IMR-90 (cell line): ENCODE results near the gene SMYD5. TPM values are rescaled to one million over a fixed set of nuclear protein-coding genes. Genes with fewer than 3 reads are reported as not detected.
A peak's percentile ranks its signal among the peaks of the same experiment; 100 is the strongest.

Source experiments
- ATAC-seq: fragments of 200-7000 bp; cut with Tn5 transposase; 2 replicates; pipeline ENCODE4 v1.9.1; 2020; ENCODE audit warnings: low read depth, mild to moderate bottlenecking, moderate library complexity
- BruUV-seq: library from RNA; stranded (reverse); fragments of 400-500 nt; replicated peaks from 2 replicates; lab custom pipeline; 2021; lab: Mats Ljungman, UMichigan
- CTCF ChIA-PET: fragments of 300-600 bp; formaldehyde crosslinking; extraction: SDS; loops from one replicate; lab custom pipeline; 2021; ENCODE audit warnings: antibody characterized with exemption; lab: Yijun Ruan, JAX
- POLR2A ChIA-PET: fragments of 300-600 bp; sonication (Branson Sonifier 250); formaldehyde crosslinking; loops from one replicate; lab custom pipeline; 2022; ENCODE audit warnings: antibody characterized with exemption; ENCODE audit not compliant: unreplicated experiment; lab: Charles Lee
- DNase-seq: peaks from one replicate; pipeline ENCODE4 v3.0.0; 2013
- H2AFZ ChIP-seq: replicated peaks from 2 replicates; pipeline ENCODE3; 2013; ENCODE audit warnings: low read length, mild to moderate bottlenecking; ENCODE audit not compliant: poor library complexity
- H2AK5ac ChIP-seq: 2 replicates; pipeline ENCODE4 v1.6.1; 2013; ENCODE audit warnings: low read depth, low read length, inconsistent platforms
- H2AK9ac ChIP-seq: replicated peaks from 2 replicates; pipeline ENCODE3; 2013; ENCODE audit warnings: mild to moderate bottlenecking, low read depth, low read length, moderate library complexity; ENCODE audit not compliant: poor library complexity
- H2BK120ac ChIP-seq: 2 replicates; pipeline ENCODE4 v1.6.1; 2013; ENCODE audit warnings: low read depth, low read length, inconsistent platforms
- H2BK15ac ChIP-seq: 3 replicates; pipeline ENCODE4 v1.6.1; 2013; ENCODE audit warnings: low read depth, low read length, inconsistent platforms
- H2BK20ac ChIP-seq: 2 replicates; pipeline ENCODE4 v1.6.1; 2013; ENCODE audit warnings: low read depth, mild to moderate bottlenecking, inconsistent platforms, low read length, moderate library complexity
- H2BK5ac ChIP-seq: 2 replicates; pipeline ENCODE4 v1.6.1; 2013; ENCODE audit warnings: mild to moderate bottlenecking, low read depth, low read length, inconsistent platforms; ENCODE audit not compliant: poor library complexity, severe bottlenecking
- H3K14ac ChIP-seq: replicated peaks from 2 replicates; pipeline ENCODE4 v1.6.1; 2013; ENCODE audit warnings: low read depth, low read length, inconsistent platforms
- H3K18ac ChIP-seq: 2 replicates; pipeline ENCODE4 v1.6.1; 2013; ENCODE audit warnings: low read depth, low read length, control low read depth
- H3K23ac ChIP-seq: 2 replicates; pipeline ENCODE4 v1.6.1; 2013; ENCODE audit warnings: low read depth, low read length, inconsistent platforms
- H3K27ac ChIP-seq: 2 replicates; pipeline ENCODE4 v1.5.1; 2013; ENCODE audit warnings: mild to moderate bottlenecking, control low read depth, low read length; ENCODE audit not compliant: insufficient read depth
- H3K27me3 ChIP-seq: 2 replicates; pipeline ENCODE4 v1.6.1; 2013; ENCODE audit warnings: low read length; ENCODE audit not compliant: control insufficient read depth, insufficient read depth
- H3K36me3 ChIP-seq: 2 replicates; pipeline ENCODE4 v1.6.1; 2013; ENCODE audit warnings: low read length, mixed read lengths; ENCODE audit not compliant: control insufficient read depth, insufficient read depth
- H3K4ac ChIP-seq: 2 replicates; pipeline ENCODE4 v1.6.1; 2013; ENCODE audit warnings: low read depth, low read length, inconsistent platforms
- H3K4me1 ChIP-seq: 2 replicates; pipeline ENCODE4 v1.6.1; 2013; ENCODE audit warnings: low read length, mixed read lengths; ENCODE audit not compliant: control insufficient read depth, insufficient read depth
- H3K4me2 ChIP-seq: 2 replicates; pipeline ENCODE4 v1.6.1; 2013; ENCODE audit warnings: low read depth, mild to moderate bottlenecking, control low read depth, low read length, moderate library complexity
- H3K4me3 ChIP-seq: 2 replicates; pipeline ENCODE4 v1.5.1; 2013; ENCODE audit warnings: low read depth, mild to moderate bottlenecking, control low read depth, low read length, moderate library complexity; ENCODE audit not compliant: insufficient read depth
- H3K56ac ChIP-seq: 2 replicates; pipeline ENCODE4 v1.6.1; 2013; ENCODE audit warnings: low read length, inconsistent platforms; ENCODE audit not compliant: insufficient read depth; ENCODE audit errors: extremely low read depth
- H3K79me1 ChIP-seq, 2 experiments: 2 replicates each; pipeline ENCODE4 v1.6.1; 2013; ENCODE audit warnings: low read length in 2 of 2, inconsistent platforms in 1 of 2, low read depth in 1 of 2
- H3K9ac ChIP-seq: 2 replicates; pipeline ENCODE4 v1.6.1; 2013; ENCODE audit warnings: low read depth, low read length, control low read depth
- H3K9me1 ChIP-seq: 2 replicates; pipeline ENCODE4 v1.6.1; 2013; ENCODE audit warnings: low read length, inconsistent platforms; ENCODE audit not compliant: insufficient read depth
- H3K9me3 ChIP-seq: 2 replicates; pipeline ENCODE4 v1.6.1; 2013; ENCODE audit warnings: low read length; ENCODE audit not compliant: control insufficient read depth, insufficient read depth
- H4K20me1 ChIP-seq: 2 replicates; pipeline ENCODE4 v1.6.1; 2013; ENCODE audit warnings: low read length, inconsistent platforms; ENCODE audit not compliant: insufficient read depth
- H4K5ac ChIP-seq: 2 replicates; pipeline ENCODE4 v1.6.1; 2013; ENCODE audit warnings: mild to moderate bottlenecking, low read depth, low read length, control low read depth
- H4K8ac ChIP-seq, 2 experiments: 2 replicates each; pipeline ENCODE4 v1.6.1; 2013; ENCODE audit warnings: low read depth in 2 of 2, low read length in 2 of 2, control low read depth in 1 of 2, inconsistent platforms in 1 of 2
- H4K91ac ChIP-seq: 2 replicates; pipeline ENCODE4 v1.6.1; 2013; ENCODE audit warnings: low read depth, low read length, inconsistent platforms; ENCODE audit not compliant: insufficient read depth
- BHLHE40 ChIP-seq: fragments of 150-350 bp; IDR thresholded peaks from 2 replicates; pipeline ENCODE4 v1.6.1; 2016; ENCODE audit warnings: mild to moderate bottlenecking, low read depth, low read length
- MAFK ChIP-seq: IDR thresholded peaks from 2 replicates; pipeline ENCODE4 v1.6.1; 2012; ENCODE audit warnings: low read depth, low read length, improper control_type of control experiment
- MXI1 ChIP-seq: IDR thresholded peaks from 2 replicates; pipeline ENCODE4 v1.6.1; 2012; ENCODE audit warnings: low read depth, mild to moderate bottlenecking, low read length, moderate library complexity, borderline replicate concordance
- NFE2L2 ChIP-seq: fragments of 150-350 bp; IDR thresholded peaks from 2 replicates; pipeline ENCODE4 v1.6.1; 2016; ENCODE audit warnings: low read depth, mild to moderate bottlenecking, low read length
- POLR2A ChIP-seq: IDR thresholded peaks from 2 replicates; pipeline ENCODE4 v1.6.1; 2012; ENCODE audit warnings: mild to moderate bottlenecking, low read depth, low read length
- RCOR1 ChIP-seq: IDR thresholded peaks from 2 replicates; pipeline ENCODE4 v1.6.1; 2012; ENCODE audit warnings: mild to moderate bottlenecking, low read length, improper control_type of control experiment; ENCODE audit not compliant: insufficient replicate concordance
- RFX5 ChIP-seq: IDR thresholded peaks from 2 replicates; pipeline ENCODE4 v1.8.0; 2012; ENCODE audit warnings: low read depth, mild to moderate bottlenecking, low read length, moderate library complexity
- WGBS, 2 experiments: methylation state at CpG; one replicate each; pipeline versions ENCODE4 v1.1.5 to v1.1.7; 2013; ENCODE audit warnings: missing lambda C conversion rate in 2 of 2; ENCODE audit not compliant: insufficient read length in 1 of 2; ENCODE audit errors: extremely low coverage in 2 of 2; 5-methylcytosine and 5-hydroxymethylcytosine counted together
- dilution Hi-C: fragments of 300-500 bp; cut with HindIII; formaldehyde crosslinking; loops from one replicate; pipeline ENCODE4 v1.14.3; 2018; ENCODE audit warnings: low sequenced_read_pairs; ENCODE audit not compliant: unreplicated experiment
- in situ Hi-C: fragments of 300-500 bp; cut with MboI; formaldehyde crosslinking; loops from 3 replicates; pipeline ENCODE4 v1.14.3; 2019; ENCODE audit warnings: low sequenced_read_pairs, inconsistent platforms, mixed read lengths
- intact Hi-C: fragments of 100-400 bp; cut with micrococcal nuclease; formaldehyde crosslinking; loops from 2 replicates; pipeline ENCODE4 v1.10.0; 2022
- polyA plus RNA-seq, 3 experiments: library from polyadenylated mRNA; depleted of rRNA; stranded (reverse); fragments of >200 nt; gene quantifications; 2 replicates each; pipeline ENCODE4 v1.2.3, GENCODE V29; 2012; ENCODE audit warnings: low replicate concordance in 1 of 3
- total RNA-seq: library from RNA; depleted of rRNA; stranded (reverse); fragments of >200 nt; gene quantifications from 2 replicates; pipeline ENCODE4 v1.2.3, GENCODE V29; 2012
- TF ChIP-seq, protein P1 (sequence below): fragments of 150-350 bp; IDR thresholded peaks from 2 replicates; pipeline ENCODE4 v1.6.1; 2017; ENCODE audit warnings: mild to moderate bottlenecking, antibody characterized with exemption, low read length, low read depth
- TF ChIP-seq, protein P2 (sequence below): fragments of 150-350 bp; IDR thresholded peaks from 2 replicates; pipeline ENCODE4 v1.6.1; 2016; ENCODE audit warnings: low read depth, mild to moderate bottlenecking, low read length, moderate library complexity, borderline replicate concordance
- TF ChIP-seq, protein P3 (sequence below): conservative IDR thresholded peaks from 2 replicates; pipeline ENCODE4 v1.5.1; 2012; ENCODE audit warnings: mild to moderate bottlenecking, low read depth, low read length, improper control_type of control experiment

Gene SMYD5
- total and polyA plus RNA-seq, 2 of the 4 experiments (the other 2 are of a cell fraction), result 17.8 to 19.7 TPM

DNA sequence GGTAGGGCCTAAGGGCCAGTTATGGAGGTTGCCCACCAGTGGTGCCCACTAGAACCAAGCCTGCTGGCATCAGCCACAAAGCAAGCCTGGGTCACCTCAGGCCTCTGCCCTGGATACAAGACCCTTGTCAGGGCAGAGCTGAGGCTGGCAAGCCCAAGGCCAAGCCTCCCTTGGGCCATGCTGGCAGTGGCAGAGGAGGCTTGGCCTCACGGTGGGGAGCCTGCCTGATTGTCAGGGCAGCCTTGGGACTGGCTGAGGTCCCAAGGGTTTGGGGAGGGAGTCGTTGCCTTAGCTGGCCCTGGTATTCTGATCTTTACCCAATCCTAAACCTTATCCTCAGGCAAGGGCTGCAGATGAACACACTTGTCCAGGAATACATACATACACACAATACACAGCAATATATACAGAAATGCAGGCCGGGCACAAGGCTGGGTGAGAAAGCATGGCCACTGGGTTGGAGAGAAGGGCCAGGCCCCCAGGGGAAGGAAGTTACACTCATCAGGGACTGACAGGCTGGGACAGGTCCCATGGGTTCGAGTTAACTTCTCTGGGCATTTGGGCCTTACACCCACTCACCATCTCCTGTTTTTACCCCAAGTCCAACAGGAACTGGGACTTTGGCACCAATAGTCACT, 41.1 kb downstream of the SMYD5 start:
- 60% methylated on average over 1 of the region's 4 CpGs; no CpG with 5 or more reads in 1 of the 2 experiments for WGBS, 2 experiments
- Histone ChIP-seq H3K4me1 (no peaks in the 10 kb centered on the region), H3K27me3 (no peaks in the 10 kb centered on the region), H3K14ac (no peak overlapping the region), H3K9me1 (peaks cover 11% of the 10 kb centered on the region; the same call in 1 of the 2 replicates), H2BK20ac (no peak overlapping the region), H3K27ac (no peak overlapping the region), H3K18ac (no peak overlapping the region), H2BK5ac (no peak overlapping the region), H2AFZ (no peak overlapping the region), H3K4me3 (no peak overlapping the region), H3K36me3 (peaks cover 47% of the 10 kb centered on the region), H3K9me3 (no peaks in the 10 kb centered on the region), H3K4ac (no peak overlapping the region), H2AK9ac (no peak overlapping the region), H4K20me1 (peaks cover 8% of the 10 kb centered on the region), H3K56ac (no peak overlapping the region), H2BK120ac (no peak overlapping the region), H2AK5ac (no peak overlapping the region), H3K9ac (no peak overlapping the region), H3K79me1 (peaks cover 0 to 3% of the 10 kb centered on the region in 2 experiments; a peak in 2 of 4 replicates), H3K23ac (no peak overlapping the region), H4K91ac (no peak overlapping the region), H4K8ac (no peak overlapping the region), H3K4me2 (no peak overlapping the region), H4K5ac (no peak overlapping the region), H2BK15ac (no peak overlapping the region)
- intact Hi-C loops, result no loop called here
- in situ Hi-C loops, result no loop called here
- CTCF ChIA-PET, result no interaction called here
- BruUV-seq, result TSS peak; percentile 51
- DNase-seq, result no peak
- dilution Hi-C loops, result no loop called here
- ATAC-seq, result 0 out of 2 replicates have a peak, but pooled peaks have one; percentile 16
- POLR2A ChIA-PET, result no interaction called here
- no peak for TF ChIP-seq MAFK
- no peak for TF ChIP-seq MXI1
- no peak for TF ChIP-seq POLR2A
- TF ChIP-seq, protein P1, sequence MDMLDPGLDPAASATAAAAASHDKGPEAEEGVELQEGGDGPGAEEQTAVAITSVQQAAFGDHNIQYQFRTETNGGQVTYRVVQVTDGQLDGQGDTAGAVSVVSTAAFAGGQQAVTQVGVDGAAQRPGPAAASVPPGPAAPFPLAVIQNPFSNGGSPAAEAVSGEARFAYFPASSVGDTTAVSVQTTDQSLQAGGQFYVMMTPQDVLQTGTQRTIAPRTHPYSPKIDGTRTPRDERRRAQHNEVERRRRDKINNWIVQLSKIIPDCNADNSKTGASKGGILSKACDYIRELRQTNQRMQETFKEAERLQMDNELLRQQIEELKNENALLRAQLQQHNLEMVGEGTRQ, result no peak
- TF ChIP-seq, protein P2, sequence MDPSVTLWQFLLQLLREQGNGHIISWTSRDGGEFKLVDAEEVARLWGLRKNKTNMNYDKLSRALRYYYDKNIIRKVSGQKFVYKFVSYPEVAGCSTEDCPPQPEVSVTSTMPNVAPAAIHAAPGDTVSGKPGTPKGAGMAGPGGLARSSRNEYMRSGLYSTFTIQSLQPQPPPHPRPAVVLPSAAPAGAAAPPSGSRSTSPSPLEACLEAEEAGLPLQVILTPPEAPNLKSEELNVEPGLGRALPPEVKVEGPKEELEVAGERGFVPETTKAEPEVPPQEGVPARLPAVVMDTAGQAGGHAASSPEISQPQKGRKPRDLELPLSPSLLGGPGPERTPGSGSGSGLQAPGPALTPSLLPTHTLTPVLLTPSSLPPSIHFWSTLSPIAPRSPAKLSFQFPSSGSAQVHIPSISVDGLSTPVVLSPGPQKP, result no peak
- no peak for TF ChIP-seq BHLHE40
- TF ChIP-seq NFE2L2, result no peak
- TF ChIP-seq, protein P3, sequence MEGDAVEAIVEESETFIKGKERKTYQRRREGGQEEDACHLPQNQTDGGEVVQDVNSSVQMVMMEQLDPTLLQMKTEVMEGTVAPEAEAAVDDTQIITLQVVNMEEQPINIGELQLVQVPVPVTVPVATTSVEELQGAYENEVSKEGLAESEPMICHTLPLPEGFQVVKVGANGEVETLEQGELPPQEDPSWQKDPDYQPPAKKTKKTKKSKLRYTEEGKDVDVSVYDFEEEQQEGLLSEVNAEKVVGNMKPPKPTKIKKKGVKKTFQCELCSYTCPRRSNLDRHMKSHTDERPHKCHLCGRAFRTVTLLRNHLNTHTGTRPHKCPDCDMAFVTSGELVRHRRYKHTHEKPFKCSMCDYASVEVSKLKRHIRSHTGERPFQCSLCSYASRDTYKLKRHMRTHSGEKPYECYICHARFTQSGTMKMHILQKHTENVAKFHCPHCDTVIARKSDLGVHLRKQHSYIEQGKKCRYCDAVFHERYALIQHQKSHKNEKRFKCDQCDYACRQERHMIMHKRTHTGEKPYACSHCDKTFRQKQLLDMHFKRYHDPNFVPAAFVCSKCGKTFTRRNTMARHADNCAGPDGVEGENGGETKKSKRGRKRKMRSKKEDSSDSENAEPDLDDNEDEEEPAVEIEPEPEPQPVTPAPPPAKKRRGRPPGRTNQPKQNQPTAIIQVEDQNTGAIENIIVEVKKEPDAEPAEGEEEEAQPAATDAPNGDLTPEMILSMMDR, result no peak
- TF ChIP-seq RFX5, result no peak
- TF ChIP-seq RCOR1, result no peak
